HG02642 (cell line): ENCODE results near the gene HSP90AB1.
"Not testable (repeated sequence)": the region's sequence is repeated elsewhere in the genome, so short reads cannot be mapped to it uniquely, and the experiment has no call there.

Source experiments
- ATAC-seq: cut with Tn5 transposase; IDR thresholded peaks from one replicate; pipeline ENCODE4 v1.9.1; 2021; ENCODE audit warnings: mild to moderate bottlenecking; ENCODE audit not compliant: unreplicated experiment, poor library complexity

Gene HSP90AB1

GRCh38 chr6:44221961-44222335 is 25.0 kb upstream of the HSP90AB1 start:
- no peak for ATAC-seq

GRCh38 chr6:44222486-44223318 is 24.2 kb upstream of the HSP90AB1 start:
- ATAC-seq, result no peak

DNA sequence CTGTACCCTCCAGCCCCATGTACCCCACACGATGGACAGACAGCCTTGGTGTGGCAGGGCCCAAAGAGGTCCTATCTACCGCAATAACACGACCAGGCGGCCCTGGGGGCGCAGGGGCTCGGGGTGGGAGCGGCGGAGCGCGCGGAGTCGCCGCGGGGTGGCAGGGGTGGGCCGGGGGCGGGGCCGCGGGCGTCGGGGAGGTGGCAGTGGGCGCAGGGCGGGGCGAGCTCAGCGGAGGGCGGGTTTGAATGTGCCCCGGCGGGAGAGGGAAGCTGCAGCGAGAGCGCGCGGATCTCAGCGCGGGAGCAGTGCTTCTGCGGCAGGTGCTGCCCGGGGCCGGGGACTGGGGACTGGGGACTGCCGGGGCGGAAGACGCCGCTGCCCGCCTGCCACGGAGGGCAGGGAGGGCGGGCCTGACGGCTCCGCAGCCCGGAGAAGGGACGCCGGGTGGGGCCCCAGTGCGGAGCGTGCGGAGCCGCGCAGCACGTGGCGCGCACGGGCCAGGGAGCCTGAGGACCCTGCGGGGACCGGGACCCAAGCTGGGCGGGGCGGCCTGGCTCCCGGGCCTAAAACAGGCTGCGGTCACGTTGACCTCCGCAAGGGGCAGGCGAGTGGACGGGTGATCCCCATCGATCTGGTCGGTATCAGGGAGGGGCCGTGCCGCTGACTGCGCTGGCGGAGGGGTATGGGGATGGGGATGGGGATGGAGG is 23.4 kb upstream of the HSP90AB1 start, which contains the start of gene SLC29A1:
SLC29A1 (plus strand) TSS at position 277 of the 710 bp plus-strand sequence. CDS start 3,719 bp downstream, outside the sequence.
- ATAC-seq, result peak; percentile 54

GRCh38 chr6:44224029-44224964 is 22.6 kb upstream of the HSP90AB1 start:
- ATAC-seq, result no peak

DNA sequence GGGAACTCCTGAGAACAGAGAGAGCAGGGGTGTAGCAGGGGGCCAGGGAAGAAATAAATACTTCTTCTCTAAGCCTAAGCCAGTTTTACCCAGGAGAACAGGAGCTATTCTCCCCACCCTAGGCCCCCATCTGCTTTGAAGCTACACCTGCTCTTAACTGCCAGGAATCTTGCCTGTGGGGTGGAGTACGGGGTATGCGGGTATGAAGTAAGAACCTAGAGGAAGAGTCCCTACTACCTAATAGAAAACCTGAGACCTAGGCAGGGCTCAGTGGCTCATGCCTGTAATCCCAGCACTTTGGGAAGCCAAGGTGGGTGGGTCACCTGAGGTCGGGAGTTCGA is 22.0 kb upstream of the HSP90AB1 start:
- no peak for ATAC-seq

DNA sequence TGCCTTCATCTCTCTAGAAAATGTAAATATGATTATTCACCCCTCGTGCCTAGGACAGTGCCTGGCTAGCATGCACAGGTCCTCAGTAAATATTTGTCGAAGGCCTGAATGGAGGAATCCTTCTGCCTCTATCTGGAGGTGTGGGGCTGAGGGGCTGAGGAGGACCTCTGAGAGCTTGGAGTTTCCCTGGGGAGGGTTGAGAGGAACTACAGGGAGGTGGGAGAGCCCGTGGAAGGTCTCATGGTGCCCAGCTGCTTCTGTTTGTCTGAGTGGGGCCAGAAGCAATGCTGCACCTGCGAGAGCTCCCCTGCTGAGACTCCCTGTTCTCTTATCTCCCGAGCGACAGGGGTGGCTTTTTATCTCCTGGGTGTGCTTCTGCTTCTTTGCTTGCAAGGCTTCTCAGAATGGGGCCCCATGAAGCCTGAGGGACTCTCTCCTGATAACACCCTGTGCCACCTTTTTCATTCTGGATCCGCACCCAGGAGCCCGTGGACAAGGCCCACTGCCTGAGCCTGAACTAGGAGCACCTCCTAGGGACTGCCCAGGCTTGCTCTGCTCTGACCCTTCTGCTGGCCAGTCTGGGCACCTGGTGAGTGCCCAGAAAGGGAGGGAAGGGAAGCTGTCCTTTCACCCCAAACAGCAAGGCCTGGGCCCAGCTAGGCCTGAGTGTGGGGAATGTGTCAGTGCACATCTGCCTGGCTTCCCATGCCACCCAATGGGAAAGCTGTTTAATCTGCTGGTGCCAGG is 21.1 kb upstream of the HSP90AB1 start:
- ATAC-seq, result no peak

GRCh38 chr6:44226368-44227147 is 20.3 kb upstream of the HSP90AB1 start:
- ATAC-seq, result no peak

DNA sequence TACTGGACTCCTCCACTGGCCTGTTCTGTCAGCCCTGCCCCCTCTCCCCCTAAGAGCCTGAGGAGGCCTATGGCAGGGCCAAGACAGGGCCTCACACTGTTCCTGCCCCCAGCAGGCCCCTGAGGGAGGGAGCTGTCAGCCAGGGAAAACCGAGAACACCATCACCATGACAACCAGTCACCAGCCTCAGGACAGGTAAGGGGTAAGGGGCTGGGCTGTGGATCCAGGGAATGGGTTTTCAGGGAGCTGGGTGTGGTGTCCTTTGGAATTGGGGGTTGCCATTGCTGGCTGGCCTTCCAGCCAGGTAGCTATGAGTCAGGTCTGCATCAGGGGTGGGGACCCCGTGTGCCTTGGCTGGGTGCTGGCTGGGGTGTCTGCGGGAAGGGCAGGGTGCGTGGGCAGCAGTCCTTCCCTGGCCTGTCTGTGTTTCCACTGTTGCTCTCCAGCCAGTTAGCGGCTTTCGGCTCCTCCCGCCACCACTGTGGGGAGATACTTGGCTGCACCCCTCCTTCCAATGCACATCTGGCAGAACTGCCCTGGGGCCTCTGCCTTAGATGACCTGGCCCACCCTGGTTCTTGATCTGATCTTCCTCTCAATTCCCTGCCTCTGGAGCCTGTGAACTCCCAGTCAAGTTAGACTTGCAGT is 19.6 kb upstream of the HSP90AB1 start:
- ATAC-seq, result no peak

- no peak for ATAC-seq
Measured at GRCh38 chr6:44228031-44228430, 18.9 kb upstream of the HSP90AB1 start.

- no peak for ATAC-seq
Measured at GRCh38 chr6:44228433-44228832, 18.5 kb upstream of the HSP90AB1 start.

DNA sequence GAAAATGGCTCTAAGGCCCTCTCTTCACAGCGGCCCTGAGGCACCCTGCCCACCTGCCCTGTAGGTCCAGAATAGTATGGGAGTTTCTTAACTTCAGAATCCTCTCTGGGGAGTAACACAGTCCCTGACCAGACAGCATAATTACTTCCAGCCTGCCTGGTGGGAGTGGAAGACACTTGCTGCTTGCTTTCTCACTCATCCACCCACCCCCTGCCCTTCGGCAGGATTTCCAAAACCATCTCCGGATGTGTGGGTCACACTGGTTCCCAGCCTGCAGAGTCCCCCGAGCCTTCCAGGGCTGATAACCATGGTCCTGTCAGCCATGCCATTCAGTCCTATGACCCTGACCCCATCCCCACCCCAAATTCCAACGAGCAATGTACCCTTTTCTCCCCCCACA is 18.1 kb upstream of the HSP90AB1 start:
- no peak for ATAC-seq

DNA sequence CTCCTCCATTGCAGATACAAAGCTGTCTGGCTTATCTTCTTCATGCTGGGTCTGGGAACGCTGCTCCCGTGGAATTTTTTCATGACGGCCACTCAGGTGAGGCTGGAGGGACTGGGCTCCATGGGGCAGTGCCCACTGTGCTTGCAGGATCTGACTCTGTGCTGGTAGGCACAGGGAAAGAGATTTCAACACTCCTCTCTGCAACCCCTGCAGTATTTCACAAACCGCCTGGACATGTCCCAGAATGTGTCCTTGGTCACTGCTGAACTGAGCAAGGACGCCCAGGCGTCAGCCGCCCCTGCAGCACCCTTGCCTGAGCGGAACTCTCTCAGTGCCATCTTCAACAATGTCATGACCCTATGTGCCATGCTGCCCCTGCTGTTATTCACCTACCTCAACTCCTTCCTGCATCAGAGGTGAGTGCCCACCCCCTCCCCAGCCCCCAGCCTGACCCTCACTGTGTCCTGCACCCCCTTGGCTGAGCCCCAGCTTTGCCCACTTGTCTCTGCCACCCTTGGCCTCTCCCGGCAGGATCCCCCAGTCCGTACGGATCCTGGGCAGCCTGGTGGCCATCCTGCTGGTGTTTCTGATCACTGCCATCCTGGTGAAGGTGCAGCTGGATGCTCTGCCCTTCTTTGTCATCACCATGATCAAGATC is 17.4 kb upstream of the HSP90AB1 start:
- no peak for ATAC-seq

- no peak for ATAC-seq
Measured at GRCh38 chr6:44230034-44230675, 16.7 kb upstream of the HSP90AB1 start.

DNA sequence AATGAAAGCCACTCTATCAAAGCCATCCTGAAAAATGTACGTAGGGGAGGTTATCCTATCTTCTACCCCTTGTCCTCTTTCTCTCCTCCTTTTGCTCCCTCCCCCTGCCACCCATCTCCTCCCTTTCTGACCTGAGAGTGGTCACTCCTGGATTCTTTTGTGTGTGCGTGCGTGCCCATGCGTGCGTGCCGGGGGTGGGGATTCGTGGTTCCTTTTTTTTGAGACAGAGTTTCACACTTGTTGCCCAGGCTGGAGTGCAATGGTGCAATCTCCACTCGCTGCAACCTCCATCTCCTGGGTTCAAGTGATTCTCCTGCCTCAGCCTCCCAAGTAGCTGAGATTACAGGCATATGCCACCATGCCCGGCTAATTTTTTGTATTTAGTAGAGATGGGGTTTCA is 15.5 kb upstream of the HSP90AB1 start:
- ATAC-seq, result not testable (repeated sequence)

DNA sequence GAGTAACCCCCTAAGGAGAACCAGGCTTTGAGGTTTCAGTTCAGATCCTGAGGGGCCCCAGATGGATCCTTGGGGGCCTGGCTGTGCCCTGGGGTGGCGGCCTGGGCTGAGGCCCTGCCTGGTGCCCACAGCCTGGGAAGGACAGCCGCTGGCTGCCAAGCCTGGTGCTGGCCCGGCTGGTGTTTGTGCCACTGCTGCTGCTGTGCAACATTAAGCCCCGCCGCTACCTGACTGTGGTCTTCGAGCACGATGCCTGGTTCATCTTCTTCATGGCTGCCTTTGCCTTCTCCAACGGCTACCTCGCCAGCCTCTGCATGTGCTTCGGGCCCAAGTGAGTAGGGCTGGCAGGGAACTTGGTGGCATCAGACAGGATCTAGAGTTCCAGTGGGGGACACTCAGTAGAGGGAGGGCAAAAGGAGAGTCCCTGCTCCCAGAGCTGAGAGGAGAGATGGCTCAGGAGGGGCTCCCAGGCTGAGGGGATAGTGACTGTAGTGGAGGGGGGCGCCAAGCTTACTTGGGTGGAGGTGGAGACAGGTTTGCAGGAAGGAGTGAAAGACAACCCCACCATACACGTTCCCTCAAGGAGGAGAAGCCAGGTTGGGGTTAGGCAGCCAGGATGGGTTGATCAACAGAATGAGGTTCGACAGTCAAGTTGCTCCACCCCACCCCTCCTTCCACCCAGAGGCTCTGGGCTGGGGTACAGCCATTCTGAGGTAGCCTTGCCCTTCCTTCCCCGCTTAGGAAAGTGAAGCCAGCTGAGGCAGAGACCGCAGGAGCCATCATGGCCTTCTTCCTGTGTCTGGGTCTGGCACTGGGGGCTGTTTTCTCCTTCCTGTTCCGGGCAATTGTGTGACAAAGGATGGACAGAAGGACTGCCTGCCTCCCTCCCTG is 14.0 kb upstream of the HSP90AB1 start:
- ATAC-seq, result no peak

DNA sequence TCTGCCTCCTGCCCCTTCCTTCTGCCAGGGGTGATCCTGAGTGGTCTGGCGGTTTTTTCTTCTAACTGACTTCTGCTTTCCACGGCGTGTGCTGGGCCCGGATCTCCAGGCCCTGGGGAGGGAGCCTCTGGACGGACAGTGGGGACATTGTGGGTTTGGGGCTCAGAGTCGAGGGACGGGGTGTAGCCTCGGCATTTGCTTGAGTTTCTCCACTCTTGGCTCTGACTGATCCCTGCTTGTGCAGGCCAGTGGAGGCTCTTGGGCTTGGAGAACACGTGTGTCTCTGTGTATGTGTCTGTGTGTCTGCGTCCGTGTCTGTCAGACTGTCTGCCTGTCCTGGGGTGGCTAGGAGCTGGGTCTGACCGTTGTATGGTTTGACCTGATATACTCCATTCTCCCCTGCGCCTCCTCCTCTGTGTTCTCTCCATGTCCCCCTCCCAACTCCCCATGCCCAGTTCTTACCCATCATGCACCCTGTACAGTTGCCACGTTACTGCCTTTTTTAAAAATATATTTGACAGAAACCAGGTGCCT is 13.3 kb upstream of the HSP90AB1 start:
- no peak for ATAC-seq
